Right atrium auricular region (tissue), 2 donors: Measurements from ENCODE around the gene C1QTNF6. TPM values are rescaled to one million over a fixed set of nuclear protein-coding genes. Genes with fewer than 3 reads are reported as not detected.

Experiments used
- DNase-seq: peaks from one replicate; pipeline ENCODE4 v3.0.0-alpha.2; 2019; ENCODE audit warnings: low spot score
- H3K27ac ChIP-seq, 2 donors: fragments of 200-600 bp; sonication (generic); 1 replicate in 1 of 2; 2 replicates in 1 of 2; pipeline ENCODE4 v1.5.1; 2016 to 2019
- H3K27me3 ChIP-seq, 2 donors: fragments of 200-600 bp; sonication (generic); one replicate each; pipeline versions ENCODE4 v1.5.1 to v1.6.0; 2017 to 2019
- H3K36me3 ChIP-seq: fragments of 200-600 bp; sonication (generic); one replicate; pipeline ENCODE4 v1.5.1; 2016
- H3K4me1 ChIP-seq, 2 donors: fragments of 200-600 bp; sonication (generic); one replicate each; pipeline versions ENCODE4 v1.5.1 to v1.6.0; 2017 to 2019
- H3K4me3 ChIP-seq, 2 donors: fragments of 200-600 bp; sonication (generic); 1 replicate in 1 of 2; 2 replicates in 1 of 2; pipeline ENCODE4 v1.5.1; 2017 to 2019; ENCODE audit warnings: mild to moderate bottlenecking in 1 of 2, moderate library complexity in 1 of 2
- H3K9me3 ChIP-seq, 2 donors: fragments of 200-600 bp; sonication (generic); one replicate each; pipeline ENCODE4 v1.5.1; 2019
- total RNA-seq, 2 donors: library from RNA; depleted of rRNA; stranded (reverse); fragments of >200 nt; gene quantifications; one replicate each; pipeline ENCODE4 v1.1.0, GENCODE V29; 2016
- TF ChIP-seq, protein P1 (sequence below), 2 donors: fragments of 200-600 bp; sonication (generic); IDR thresholded peaks; one replicate each; pipeline ENCODE4 v1.5.1; 2019; ENCODE audit warnings: antibody characterized with exemption in 2 of 2

Gene C1QTNF6
- total RNA-seq, 2 donors from 2014 or later: 1.6 to 2.2 TPM

GRCh38 chr22:37179622-37180420 lies 8.2 kb downstream of the C1QTNF6 start:
- peaks cover 0 to 52% of the 10 kb centered on the region in 2 donors for H3K4me1 ChIP-seq
- no peaks in the 10 kb centered on the region for H3K27me3 ChIP-seq
- no peak overlapping the region for H3K27ac ChIP-seq
- DNase-seq: no peak
- TF ChIP-seq, protein P1, sequence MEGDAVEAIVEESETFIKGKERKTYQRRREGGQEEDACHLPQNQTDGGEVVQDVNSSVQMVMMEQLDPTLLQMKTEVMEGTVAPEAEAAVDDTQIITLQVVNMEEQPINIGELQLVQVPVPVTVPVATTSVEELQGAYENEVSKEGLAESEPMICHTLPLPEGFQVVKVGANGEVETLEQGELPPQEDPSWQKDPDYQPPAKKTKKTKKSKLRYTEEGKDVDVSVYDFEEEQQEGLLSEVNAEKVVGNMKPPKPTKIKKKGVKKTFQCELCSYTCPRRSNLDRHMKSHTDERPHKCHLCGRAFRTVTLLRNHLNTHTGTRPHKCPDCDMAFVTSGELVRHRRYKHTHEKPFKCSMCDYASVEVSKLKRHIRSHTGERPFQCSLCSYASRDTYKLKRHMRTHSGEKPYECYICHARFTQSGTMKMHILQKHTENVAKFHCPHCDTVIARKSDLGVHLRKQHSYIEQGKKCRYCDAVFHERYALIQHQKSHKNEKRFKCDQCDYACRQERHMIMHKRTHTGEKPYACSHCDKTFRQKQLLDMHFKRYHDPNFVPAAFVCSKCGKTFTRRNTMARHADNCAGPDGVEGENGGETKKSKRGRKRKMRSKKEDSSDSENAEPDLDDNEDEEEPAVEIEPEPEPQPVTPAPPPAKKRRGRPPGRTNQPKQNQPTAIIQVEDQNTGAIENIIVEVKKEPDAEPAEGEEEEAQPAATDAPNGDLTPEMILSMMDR (IDR thresholded peaks at IDR 0.05): no peak
- H3K9me3 ChIP-seq: no peaks in the 10 kb centered on the region
- no peaks in the 10 kb centered on the region for H3K36me3 ChIP-seq
- H3K4me3 ChIP-seq: no peak overlapping the region

GRCh38 chr22:37179126-37179470 lies 8.9 kb downstream of the C1QTNF6 start:
- H3K36me3 ChIP-seq: no peaks in the 10 kb centered on the region
- H3K27me3 ChIP-seq: no peaks in the 10 kb centered on the region
- TF ChIP-seq, protein P1 (IDR thresholded peaks at IDR 0.05): no peak
- peaks cover 0 to 52% of the 10 kb centered on the region in 2 donors for H3K4me1 ChIP-seq
- H3K9me3 ChIP-seq: no peaks in the 10 kb centered on the region
- no peak overlapping the region for H3K4me3 ChIP-seq
- no peak for DNase-seq
- peak overlapping the region in 1 of 2 donors; percentile 37 for H3K27ac ChIP-seq

GRCh38 chr22:37178350-37179125 lies 9.5 kb downstream of the C1QTNF6 start:
- no peak for DNase-seq
- TF ChIP-seq, protein P1 (IDR thresholded peaks at IDR 0.05): no peak
- H3K27ac ChIP-seq: peak overlapping the region; percentile 37 to 43
- no peaks in the 10 kb centered on the region for H3K9me3 ChIP-seq
- H3K36me3 ChIP-seq: no peaks in the 10 kb centered on the region
- H3K4me1 ChIP-seq: peaks cover 0 to 52% of the 10 kb centered on the region in 2 donors
- H3K4me3 ChIP-seq: no peak overlapping the region
- H3K27me3 ChIP-seq: no peaks in the 10 kb centered on the region

GRCh38 chr22:37177755-37178154 lies 10.3 kb downstream of the C1QTNF6 start:
- no peaks in the 10 kb centered on the region for H3K27me3 ChIP-seq
- TF ChIP-seq, protein P1 (IDR thresholded peaks at IDR 0.05): no peak
- DNase-seq: no peak
- H3K36me3 ChIP-seq: no peaks in the 10 kb centered on the region
- H3K4me1 ChIP-seq: peaks cover 0 to 52% of the 10 kb centered on the region in 2 donors
- no peak overlapping the region for H3K4me3 ChIP-seq
- H3K9me3 ChIP-seq: no peaks in the 10 kb centered on the region
- H3K27ac ChIP-seq: peak overlapping the region; percentile 37 to 43

DNA sequence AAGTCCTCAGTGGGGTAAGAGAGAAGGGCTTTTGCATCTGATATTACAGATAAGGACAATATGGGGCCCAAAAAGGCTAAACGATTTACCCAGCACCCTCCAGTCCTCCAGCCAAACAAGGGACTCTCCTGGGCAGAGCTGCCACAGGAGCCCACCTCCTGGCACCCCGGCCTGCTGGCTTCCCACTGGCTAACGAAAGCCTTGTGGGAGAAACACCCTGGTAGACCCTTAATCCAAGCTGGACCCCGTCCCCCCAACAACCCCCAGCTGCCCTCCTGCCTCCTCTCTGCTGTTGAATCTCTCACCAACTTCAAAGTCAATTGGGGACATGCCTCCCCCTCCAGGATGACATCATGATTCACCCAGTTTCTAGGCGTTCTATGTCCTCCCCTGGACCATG lies 10.8 kb downstream of the C1QTNF6 start:
- Histone ChIP-seq H3K4me1 (peaks cover 0 to 52% of the 10 kb centered on the region in 2 donors), H3K27ac (peak overlapping the region; percentile 61), H3K27me3 (no peaks in the 10 kb centered on the region), H3K36me3 (no peaks in the 10 kb centered on the region), H3K4me3 (no peak overlapping the region), H3K9me3 (no peaks in the 10 kb centered on the region)
- DNase-seq: no peak
- TF ChIP-seq, protein P1 (IDR thresholded peaks at IDR 0.05): no peak
